HepG2 (cell line): ENCODE measurements around the gene DTNB. TPM values are rescaled to one million over a fixed set of nuclear protein-coding genes. Genes with fewer than 3 reads are reported as not detected.

Experiments
- ATAC-seq: fragments of 200-7000 bp; cut with Tn5 transposase; 3 replicates; pipeline ENCODE4 v1.9.1; 2020; ENCODE audit warnings: mild to moderate bottlenecking, moderate library complexity
- BruUV-seq: library from RNA; stranded (reverse); fragments of 400-500 nt; replicated peaks from 2 replicates; lab custom pipeline; 2021; lab: Mats Ljungman, UMichigan
- CTCF ChIA-PET: fragments of 300-600 bp; formaldehyde crosslinking; extraction: SDS; loops from one replicate; lab custom pipeline; 2021; ENCODE audit warnings: low total read pairs, inconsistent platforms, low intra/inter-chr PET ratio; lab: Yijun Ruan, JAX
- POLR2A ChIA-PET: fragments of 350-600 bp; sonication (Branson Sonifier 250); formaldehyde crosslinking; loops from one replicate; lab custom pipeline; 2020; ENCODE audit warnings: antibody characterized with exemption, inconsistent platforms; lab: Yijun Ruan, JAX
- DNase-seq: peaks from one replicate; pipeline ENCODE4 v3.0.0-alpha.2; 2015; ENCODE audit warnings: low spot score
- FAIRE-seq: peaks from 3 replicates; lab custom pipeline; 2011; peaks lifted over from hg19 to GRCh38; lab: Jason Lieb, UNC
- H2AFZ ChIP-seq: one replicate; pipeline ENCODE4 v1.6.1; 2011; ENCODE audit warnings: low read length, inconsistent platforms
- H3K27ac ChIP-seq: fragments of 300-600 bp; 3 replicates; pipeline ENCODE4 v1.8.0; 2011; ENCODE audit warnings: mixed run types, mild to moderate bottlenecking, mixed read lengths, low read length, inconsistent platforms; ENCODE audit not compliant: insufficient read depth; ENCODE audit errors: extremely low read length
- H3K27me3 ChIP-seq, 2 experiments: fragments of 200-600 bp in 1 of 2; 2 replicates in 1 of 2; 3 replicates in 1 of 2; pipeline versions ENCODE4 v1.6.0 to v1.8.0; 2011; ENCODE audit warnings: low read length in 2 of 2, mild to moderate bottlenecking in 2 of 2, moderate library complexity in 2 of 2, inconsistent platforms in 1 of 2; ENCODE audit not compliant: insufficient read depth in 2 of 2, control insufficient read depth in 1 of 2
- H3K36me3 ChIP-seq, 2 experiments: fragments of 200-600 bp in 1 of 2; replicated peaks in 1 of 2; 2 replicates in 1 of 2; 3 replicates in 1 of 2; pipeline versions ENCODE4 v1.5.1 to v1.8.0; 2011; ENCODE audit warnings: low read length in 2 of 2, inconsistent platforms in 1 of 2; ENCODE audit not compliant: insufficient read depth in 2 of 2, control insufficient read depth in 1 of 2
- H3K4me1 ChIP-seq: 2 replicates; pipeline ENCODE4 v1.5.1; 2012; ENCODE audit warnings: low read length, inconsistent platforms; ENCODE audit not compliant: insufficient read depth
- H3K4me2 ChIP-seq: 2 replicates; pipeline ENCODE4 v1.6.0; 2011; ENCODE audit warnings: low read depth, low read length, inconsistent platforms
- H3K4me3 ChIP-seq, 3 experiments: fragments of 200-600 bp in 1 of 3; sonication (generic), shearing (Covaris generic) in 1 of 3; replicated peaks in 1 of 3; 2 replicates each; pipeline ENCODE4 v1.5.1; 2011 to 2016; ENCODE audit warnings: low read length in 3 of 3, inconsistent platforms in 2 of 3, low read depth in 2 of 3, mild to moderate bottlenecking in 2 of 3, control low read depth in 1 of 3, mixed read lengths in 1 of 3; ENCODE audit not compliant: insufficient read depth in 1 of 3
- H3K79me2 ChIP-seq: one replicate; pipeline ENCODE4 v1.6.1; 2011; ENCODE audit warnings: low read length, inconsistent platforms; ENCODE audit not compliant: insufficient read depth
- H3K9ac ChIP-seq: 2 replicates; pipeline ENCODE4 v1.6.0; 2011; ENCODE audit warnings: mild to moderate bottlenecking, low read depth, low read length, inconsistent platforms; ENCODE audit not compliant: insufficient read depth
- H3K9me3 ChIP-seq: 2 replicates; pipeline ENCODE4 v1.5.1; 2012; ENCODE audit warnings: mild to moderate bottlenecking, low read length
- H4K20me1 ChIP-seq: 2 replicates; pipeline ENCODE4 v1.6.0; 2011; ENCODE audit warnings: inconsistent platforms, mild to moderate bottlenecking, low read length, moderate library complexity; ENCODE audit not compliant: insufficient read depth
- EEA1 ChIP-seq: sonication (generic); formaldehyde crosslinking; IDR thresholded peaks from 2 replicates; pipeline ENCODE4 v1.5.1; 2020; ENCODE audit warnings: mild to moderate bottlenecking, missing genetic modification reagents, borderline replicate concordance
- ETV5 ChIP-seq: IDR thresholded peaks from 2 replicates; pipeline ENCODE4 v1.6.1; 2018; ENCODE audit warnings: missing biosample characterization, missing genetic modification reagents, inconsistent platforms, borderline replicate concordance
- IRX3 ChIP-seq: sonication (generic); formaldehyde crosslinking; IDR thresholded peaks from 2 replicates; pipeline ENCODE4 v1.8.1; 2023; ENCODE audit warnings: mild to moderate bottlenecking, low read depth, missing genetic modification reagents, borderline replicate concordance
- KDM1A ChIP-seq: IDR thresholded peaks from 2 replicates; pipeline ENCODE4 v1.6.1; 2016; ENCODE audit warnings: missing compliant biosample characterization
- PCBP2 ChIP-seq: fragments of 200-400 bp; formaldehyde crosslinking; optimal IDR thresholded peaks from 2 replicates; pipeline ENCODE3; 2018; ENCODE audit warnings: low read length, low read depth; ENCODE audit not compliant: poor library complexity, severe bottlenecking
- SAP130 ChIP-seq: IDR thresholded peaks from 2 replicates; pipeline ENCODE4 v1.6.1; 2016; ENCODE audit warnings: low read depth
- SIN3A ChIP-seq: IDR thresholded peaks from 2 replicates; pipeline ENCODE4 v1.6.1; 2011; ENCODE audit warnings: low read depth, mild to moderate bottlenecking, control low read depth, low read length, borderline replicate concordance
- SMAD9 ChIP-seq: sonication (generic); formaldehyde crosslinking; IDR thresholded peaks from 2 replicates; pipeline ENCODE4 v1.5.1; 2020; ENCODE audit warnings: mild to moderate bottlenecking, missing genetic modification reagents
- SNAPC2 ChIP-seq: sonication (generic); formaldehyde crosslinking; IDR thresholded peaks from 2 replicates; pipeline ENCODE4 v1.8.1; 2022; ENCODE audit warnings: mild to moderate bottlenecking, missing genetic modification reagents
- SP5 ChIP-seq: IDR thresholded peaks from 2 replicates; pipeline ENCODE4 v1.6.1; 2016; ENCODE audit warnings: low read depth, borderline replicate concordance
- SYNCRIP ChIP-seq: fragments of 200-400 bp; formaldehyde crosslinking; IDR thresholded peaks from 2 replicates; pipeline ENCODE4 v1.6.1; 2018; ENCODE audit warnings: mild to moderate bottlenecking, low read depth, low read length; ENCODE audit not compliant: insufficient read depth
- ZC3H13 ChIP-seq: sonication (generic); formaldehyde crosslinking; IDR thresholded peaks from 2 replicates; pipeline ENCODE4 v1.8.1; 2023; ENCODE audit warnings: mild to moderate bottlenecking, missing genetic modification reagents, moderate library complexity
- ZNF251 ChIP-seq: sonication (generic); formaldehyde crosslinking; IDR thresholded peaks from 2 replicates; pipeline ENCODE4 v1.9.0; 2021; ENCODE audit warnings: mild to moderate bottlenecking, missing genetic modification reagents
- ZNF34 ChIP-seq: sonication (generic); formaldehyde crosslinking; IDR thresholded peaks from 2 replicates; pipeline ENCODE4 v1.4.0; 2020; ENCODE audit warnings: mild to moderate bottlenecking, missing genetic modification reagents, borderline replicate concordance
- ZNF737 ChIP-seq: sonication (generic); formaldehyde crosslinking; IDR thresholded peaks from 2 replicates; pipeline ENCODE4 v1.5.0; 2020; ENCODE audit warnings: missing genetic modification reagents, mild to moderate bottlenecking, borderline replicate concordance
- WGBS: methylation state at CpG from one replicate; pipeline ENCODE4 v1.1.6; 2017; ENCODE audit warnings: low lambda C conversion rate; 5-methylcytosine and 5-hydroxymethylcytosine counted together
- in situ Hi-C: cut with HindIII; loops from 2 replicates; pipeline ENCODE4 v1.10.0; 2017; ENCODE audit warnings: low pct_unique_long_range_greater_than_20kb; ENCODE audit not compliant: extremely low pct_ligation_motif_present
- intact Hi-C: fragments of 100-400 bp; cut with micrococcal nuclease; formaldehyde crosslinking; loops from one replicate; pipeline ENCODE4 v1.10.0; 2022; ENCODE audit not compliant: unreplicated experiment
- polyA plus RNA-seq, 8 experiments: library from polyadenylated mRNA; depleted of rRNA in 3 of 8; stranded (reverse) in 7 of 8; unstranded in 1 of 8; fragments of >200 nt; fragmentation: Illumina TruSeq in 4 of 8; extraction: Trizol in 4 of 8; gene quantifications; 2 replicates each; pipeline versions ENCODE4 v1.2.1 to v1.2.3, GENCODE V29; 2011 to 2016; ENCODE audit warnings: low read depth in 4 of 8, missing spikeins in 1 of 8, mixed read lengths in 1 of 8; ENCODE audit not compliant: insufficient read depth in 1 of 8
- total RNA-seq, 5 experiments: library from RNA; depleted of rRNA; stranded (reverse); fragments of >200 nt; fragmentation: Illumina TruSeq; extraction: Trizol; gene quantifications; 2 replicates each; pipeline ENCODE4 v1.2.3, GENCODE V29; 2016; ENCODE audit warnings: low read depth in 1 of 5
- TF ChIP-seq, protein P1 (sequence below): sonication (generic); formaldehyde crosslinking; IDR thresholded peaks from 2 replicates; pipeline ENCODE4 v1.4.0; 2020; ENCODE audit warnings: missing genetic modification reagents
- TF ChIP-seq, protein P2 (sequence below): sonication (generic); formaldehyde crosslinking; IDR thresholded peaks from 2 replicates; pipeline ENCODE4 v1.4.0; 2020; ENCODE audit warnings: missing genetic modification reagents
- TF ChIP-seq, protein P3 (sequence below): sonication (generic); formaldehyde crosslinking; IDR thresholded peaks from 2 replicates; pipeline ENCODE4 v1.5.0; 2020; ENCODE audit warnings: missing genetic modification reagents
- TF ChIP-seq, protein P4 (sequence below): sonication (generic); formaldehyde crosslinking; IDR thresholded peaks from 2 replicates; pipeline ENCODE4; 2020; ENCODE audit warnings: missing genetic modification reagents, mild to moderate bottlenecking, borderline replicate concordance

The DTNB gene
- total and polyA plus RNA-seq, 2 of the 13 experiments (the other 11 are each of a cell fraction or from before 2014, with no cell fraction given) = 14.4 to 23.9 TPM

DNA sequence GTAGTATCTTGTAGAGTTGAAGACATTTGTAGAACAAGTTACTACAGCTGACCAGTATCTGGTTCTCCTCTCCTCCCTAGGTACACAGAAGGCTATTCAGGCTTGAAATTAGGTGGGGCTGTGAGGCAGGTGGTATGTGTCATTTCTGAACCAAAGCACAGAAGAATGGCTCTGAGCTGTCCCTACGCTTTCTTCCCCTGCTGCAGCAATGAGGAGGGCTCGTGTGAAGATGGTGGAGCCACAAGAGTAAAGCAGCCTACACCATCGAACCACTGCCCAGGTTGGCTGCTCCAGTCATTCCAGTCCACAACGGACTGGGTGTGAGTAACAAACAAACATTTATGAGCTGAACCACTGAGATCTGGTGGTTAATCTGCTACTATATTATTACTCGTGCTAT, 148.9 kb downstream of the DTNB start:
- Histone ChIP-seq H2AFZ (no peak overlapping the region), H3K27ac (no peak overlapping the region), H3K79me2 (no peaks in the 10 kb centered on the region), H3K27me3 (no peaks in the 10 kb centered on the region), H4K20me1 (no peaks in the 10 kb centered on the region), H3K4me3 (no peak overlapping the region), H3K4me1 (peaks cover 7% of the 10 kb centered on the region; the same call in 1 of the 2 replicates), H3K9ac (no peak overlapping the region), H3K9me3 (no peaks in the 10 kb centered on the region), H3K4me2 (no peak overlapping the region), H3K36me3 (no peaks in the 10 kb centered on the region)
- TF ChIP-seq PCBP2 (no peak), SNAPC2 (CRISPR knock-in tag) (no peak), SP5 (CRISPR knock-in tag) (no peak), ETV5 (CRISPR knock-in tag) (no peak), ZNF737 (CRISPR knock-in tag) (no peak), SMAD9 (CRISPR knock-in tag) (no peak), ZC3H13 (no peak), SYNCRIP (no peak), SAP130 (CRISPR knock-in tag) (no peak), ZNF251 (CRISPR knock-in tag) (no peak), SIN3A (no peak), IRX3 (CRISPR knock-in tag) (no peak), ZNF34 (no peak), EEA1 (CRISPR knock-in tag) (no peak), KDM1A (no peak)
- TF ChIP-seq, protein P1, sequence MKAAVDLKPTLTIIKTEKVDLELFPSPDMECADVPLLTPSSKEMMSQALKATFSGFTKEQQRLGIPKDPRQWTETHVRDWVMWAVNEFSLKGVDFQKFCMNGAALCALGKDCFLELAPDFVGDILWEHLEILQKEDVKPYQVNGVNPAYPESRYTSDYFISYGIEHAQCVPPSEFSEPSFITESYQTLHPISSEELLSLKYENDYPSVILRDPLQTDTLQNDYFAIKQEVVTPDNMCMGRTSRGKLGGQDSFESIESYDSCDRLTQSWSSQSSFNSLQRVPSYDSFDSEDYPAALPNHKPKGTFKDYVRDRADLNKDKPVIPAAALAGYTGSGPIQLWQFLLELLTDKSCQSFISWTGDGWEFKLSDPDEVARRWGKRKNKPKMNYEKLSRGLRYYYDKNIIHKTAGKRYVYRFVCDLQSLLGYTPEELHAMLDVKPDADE = no peak
- TF ChIP-seq, protein P2, sequence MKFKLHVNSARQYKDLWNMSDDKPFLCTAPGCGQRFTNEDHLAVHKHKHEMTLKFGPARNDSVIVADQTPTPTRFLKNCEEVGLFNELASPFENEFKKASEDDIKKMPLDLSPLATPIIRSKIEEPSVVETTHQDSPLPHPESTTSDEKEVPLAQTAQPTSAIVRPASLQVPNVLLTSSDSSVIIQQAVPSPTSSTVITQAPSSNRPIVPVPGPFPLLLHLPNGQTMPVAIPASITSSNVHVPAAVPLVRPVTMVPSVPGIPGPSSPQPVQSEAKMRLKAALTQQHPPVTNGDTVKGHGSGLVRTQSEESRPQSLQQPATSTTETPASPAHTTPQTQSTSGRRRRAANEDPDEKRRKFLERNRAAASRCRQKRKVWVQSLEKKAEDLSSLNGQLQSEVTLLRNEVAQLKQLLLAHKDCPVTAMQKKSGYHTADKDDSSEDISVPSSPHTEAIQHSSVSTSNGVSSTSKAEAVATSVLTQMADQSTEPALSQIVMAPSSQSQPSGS = no peak
- TF ChIP-seq, protein P3, sequence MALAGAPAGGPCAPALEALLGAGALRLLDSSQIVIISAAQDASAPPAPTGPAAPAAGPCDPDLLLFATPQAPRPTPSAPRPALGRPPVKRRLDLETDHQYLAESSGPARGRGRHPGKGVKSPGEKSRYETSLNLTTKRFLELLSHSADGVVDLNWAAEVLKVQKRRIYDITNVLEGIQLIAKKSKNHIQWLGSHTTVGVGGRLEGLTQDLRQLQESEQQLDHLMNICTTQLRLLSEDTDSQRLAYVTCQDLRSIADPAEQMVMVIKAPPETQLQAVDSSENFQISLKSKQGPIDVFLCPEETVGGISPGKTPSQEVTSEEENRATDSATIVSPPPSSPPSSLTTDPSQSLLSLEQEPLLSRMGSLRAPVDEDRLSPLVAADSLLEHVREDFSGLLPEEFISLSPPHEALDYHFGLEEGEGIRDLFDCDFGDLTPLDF = no peak
- TF ChIP-seq, protein P4, sequence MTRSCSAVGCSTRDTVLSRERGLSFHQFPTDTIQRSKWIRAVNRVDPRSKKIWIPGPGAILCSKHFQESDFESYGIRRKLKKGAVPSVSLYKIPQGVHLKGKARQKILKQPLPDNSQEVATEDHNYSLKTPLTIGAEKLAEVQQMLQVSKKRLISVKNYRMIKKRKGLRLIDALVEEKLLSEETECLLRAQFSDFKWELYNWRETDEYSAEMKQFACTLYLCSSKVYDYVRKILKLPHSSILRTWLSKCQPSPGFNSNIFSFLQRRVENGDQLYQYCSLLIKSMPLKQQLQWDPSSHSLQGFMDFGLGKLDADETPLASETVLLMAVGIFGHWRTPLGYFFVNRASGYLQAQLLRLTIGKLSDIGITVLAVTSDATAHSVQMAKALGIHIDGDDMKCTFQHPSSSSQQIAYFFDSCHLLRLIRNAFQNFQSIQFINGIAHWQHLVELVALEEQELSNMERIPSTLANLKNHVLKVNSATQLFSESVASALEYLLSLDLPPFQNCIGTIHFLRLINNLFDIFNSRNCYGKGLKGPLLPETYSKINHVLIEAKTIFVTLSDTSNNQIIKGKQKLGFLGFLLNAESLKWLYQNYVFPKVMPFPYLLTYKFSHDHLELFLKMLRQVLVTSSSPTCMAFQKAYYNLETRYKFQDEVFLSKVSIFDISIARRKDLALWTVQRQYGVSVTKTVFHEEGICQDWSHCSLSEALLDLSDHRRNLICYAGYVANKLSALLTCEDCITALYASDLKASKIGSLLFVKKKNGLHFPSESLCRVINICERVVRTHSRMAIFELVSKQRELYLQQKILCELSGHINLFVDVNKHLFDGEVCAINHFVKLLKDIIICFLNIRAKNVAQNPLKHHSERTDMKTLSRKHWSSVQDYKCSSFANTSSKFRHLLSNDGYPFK = no peak
- DNase-seq (no peak), ATAC-seq (no peak), FAIRE-seq (no peak)
- ChIA-PET CTCF (no interaction called here), POLR2A (no interaction called here)
- intact Hi-C loops (no loop called here), in situ Hi-C loops (no loop called here)
- no TSS peak for BruUV-seq
- 93% methylated on average over 5 of the region's 5 CpGs for WGBS
